Measurements from ENCODE around the gene RHBDD1.

The RHBDD1 gene

GRCh38 chr2:226983895-226984749, 148.3 kb downstream of the RHBDD1 start:
- Histone ChIP-seq H3K9ac (no peak overlapping the region), H3K27me3 (ENCODE audit: control insufficient read depth, insufficient read depth, low read length) (no peaks in the 10 kb centered on the region), H3K9me3 (ENCODE audit: control insufficient read depth, low read length) (no peaks in the 10 kb centered on the region), H3K4me3 (ENCODE audit: low read depth, low read length) (no peak overlapping the region), H3K4me2 (ENCODE audit: low read length) (no peak overlapping the region), H3K79me2 (no peaks in the 10 kb centered on the region), H3K27ac (peak overlapping the region; percentile 77), H3K4me1 (peaks cover 18% of the 10 kb centered on the region), H2AFZ (peak overlapping the region; percentile 53), H3K36me3 (ENCODE audit: control insufficient read depth, insufficient read depth, low read length) (no peaks in the 10 kb centered on the region)
- TF ChIP-seq CTCF (IDR thresholded peaks at IDR 0.05): no peak

- Histone ChIP-seq H3K36me3 (ENCODE audit: control insufficient read depth, insufficient read depth, low read length) (no peaks in the 10 kb centered on the region), H3K4me1 (peaks cover 16% of the 10 kb centered on the region), H3K4me3 (ENCODE audit: low read depth, low read length) (peak overlapping the region; percentile 26), H2AFZ (peak overlapping the region; percentile 53), H3K27me3 (ENCODE audit: control insufficient read depth, insufficient read depth, low read length) (no peaks in the 10 kb centered on the region), H3K9me3 (ENCODE audit: control insufficient read depth, low read length) (no peaks in the 10 kb centered on the region), H3K79me2 (no peaks in the 10 kb centered on the region), H3K4me2 (ENCODE audit: low read length) (peak overlapping the region; percentile 41), H3K9ac (no peak overlapping the region), H3K27ac (peak overlapping the region; percentile 77)
- peak; percentile 89 for TF ChIP-seq CTCF (IDR thresholded peaks at IDR 0.05)
Observed at GRCh38 chr2:226984750-226985582, 149.1 kb downstream of the RHBDD1 start.

- no peak overlapping the region for H3K4me3 ChIP-seq (ENCODE audit: low read depth, low read length)
- no peak for TF ChIP-seq CTCF (IDR thresholded peaks at IDR 0.05)
- H3K4me2 ChIP-seq (ENCODE audit: low read length): no peak overlapping the region
- H3K9me3 ChIP-seq (ENCODE audit: control insufficient read depth, low read length): no peaks in the 10 kb centered on the region
- H3K27me3 ChIP-seq (ENCODE audit: control insufficient read depth, insufficient read depth, low read length): no peaks in the 10 kb centered on the region
- H2AFZ ChIP-seq: peak overlapping the region; percentile 53
- peaks cover 16% of the 10 kb centered on the region for H3K4me1 ChIP-seq
- H3K36me3 ChIP-seq (ENCODE audit: control insufficient read depth, insufficient read depth, low read length): no peaks in the 10 kb centered on the region
- H3K9ac ChIP-seq: no peak overlapping the region
- peak overlapping the region; percentile 77 for H3K27ac ChIP-seq
- H3K79me2 ChIP-seq: no peaks in the 10 kb centered on the region
Observed at GRCh38 chr2:226985583-226985946, 149.7 kb downstream of the RHBDD1 start.

GRCh38 chr2:226991663-226992062, 155.8 kb downstream of the RHBDD1 start:
- no peaks in the 10 kb centered on the region for H3K9me3 ChIP-seq (ENCODE audit: control insufficient read depth, low read length)
- no peaks in the 10 kb centered on the region for H3K79me2 ChIP-seq
- no peak overlapping the region for H3K4me2 ChIP-seq (ENCODE audit: low read length)
- H3K4me3 ChIP-seq (ENCODE audit: low read depth, low read length): no peak overlapping the region
- no peak overlapping the region for H2AFZ ChIP-seq
- H3K36me3 ChIP-seq (ENCODE audit: control insufficient read depth, insufficient read depth, low read length): no peaks in the 10 kb centered on the region
- no peak overlapping the region for H3K27ac ChIP-seq
- TF ChIP-seq CTCF (IDR thresholded peaks at IDR 0.05): no peak
- no peaks in the 10 kb centered on the region for H3K27me3 ChIP-seq (ENCODE audit: control insufficient read depth, insufficient read depth, low read length)
- peaks cover 15% of the 10 kb centered on the region for H3K4me1 ChIP-seq
- no peak overlapping the region for H3K9ac ChIP-seq
